GM19240 (cell line): Measurements from ENCODE around the gene ARHGEF4.

Experiments used
- DNase-seq: peaks from one replicate; pipeline ENCODE4 v3.0.0; 2011; ENCODE audit warnings: low spot score; ENCODE audit not compliant: insufficient read length

The ARHGEF4 gene

GRCh38 chr2:130814931-130815680, 21.6 kb upstream of the ARHGEF4 start:
- no peak for DNase-seq

- DNase-seq = no peak
These were observed 17.9 kb upstream of the ARHGEF4 start for GRCh38 chr2:130818809-130819208.

GRCh38 chr2:130819226-130819607, 17.5 kb upstream of the ARHGEF4 start:
- DNase-seq = no peak

GRCh38 chr2:130819608-130820278, 17.0 kb upstream of the ARHGEF4 start:
- no peak for DNase-seq

- DNase-seq = no peak
These were observed 16.3 kb upstream of the ARHGEF4 start for GRCh38 chr2:130820279-130820861.

GRCh38 chr2:130821867-130822266, 14.8 kb upstream of the ARHGEF4 start:
- DNase-seq = no peak

- no peak for DNase-seq
These were observed 13.9 kb upstream of the ARHGEF4 start for GRCh38 chr2:130822766-130823165.

- no peak for DNase-seq
These were observed 13.4 kb upstream of the ARHGEF4 start for GRCh38 chr2:130823171-130823885.

GRCh38 chr2:130823886-130824491, 12.7 kb upstream of the ARHGEF4 start:
- no peak for DNase-seq

GRCh38 chr2:130824492-130825061, 12.1 kb upstream of the ARHGEF4 start:
- DNase-seq = peak; percentile 75

- DNase-seq = no peak
These were observed 11.3 kb upstream of the ARHGEF4 start for GRCh38 chr2:130825231-130825965.

- no peak for DNase-seq
These were observed 10.8 kb upstream of the ARHGEF4 start for GRCh38 chr2:130825966-130826253.

- DNase-seq = no peak
These were observed 10.3 kb upstream of the ARHGEF4 start for GRCh38 chr2:130826419-130826818.

GRCh38 chr2:130826821-130827501, 9.8 kb upstream of the ARHGEF4 start:
- DNase-seq = no peak

- no peak for DNase-seq
These were observed 9.0 kb upstream of the ARHGEF4 start for GRCh38 chr2:130827502-130828251.

- no peak for DNase-seq
These were observed 8.3 kb upstream of the ARHGEF4 start for GRCh38 chr2:130828461-130828860.

GRCh38 chr2:130829015-130829414, 7.7 kb upstream of the ARHGEF4 start:
- no peak for DNase-seq

GRCh38 chr2:130830538-130830937, 6.2 kb upstream of the ARHGEF4 start:
- no peak for DNase-seq

- no peak for DNase-seq
These were observed 5.4 kb upstream of the ARHGEF4 start for GRCh38 chr2:130831356-130831755.
